HepG2 (cell line): ENCODE data around the gene SLC11A1. TPM values are rescaled to one million over a fixed set of nuclear protein-coding genes. Genes with fewer than 3 reads are reported as not detected.

ENCODE experiments used
- ATAC-seq: fragments of 200-7000 bp; cut with Tn5 transposase; 3 replicates; pipeline ENCODE4 v1.9.1; 2020; ENCODE audit warnings: mild to moderate bottlenecking, moderate library complexity
- BruUV-seq: library from RNA; stranded (reverse); fragments of 400-500 nt; replicated peaks from 2 replicates; lab custom pipeline; 2021; lab: Mats Ljungman, UMichigan
- CTCF ChIA-PET: fragments of 300-600 bp; formaldehyde crosslinking; extraction: SDS; loops from one replicate; lab custom pipeline; 2021; ENCODE audit warnings: low total read pairs, inconsistent platforms, low intra/inter-chr PET ratio; lab: Yijun Ruan, JAX
- POLR2A ChIA-PET: fragments of 350-600 bp; sonication (Branson Sonifier 250); formaldehyde crosslinking; loops from one replicate; lab custom pipeline; 2020; ENCODE audit warnings: antibody characterized with exemption, inconsistent platforms; lab: Yijun Ruan, JAX
- DNase-seq: peaks from one replicate; pipeline ENCODE4 v3.0.0-alpha.2; 2015; ENCODE audit warnings: low spot score
- FAIRE-seq: peaks from 3 replicates; lab custom pipeline; 2011; peaks lifted over from hg19 to GRCh38; lab: Jason Lieb, UNC
- H2AFZ ChIP-seq: one replicate; pipeline ENCODE4 v1.6.1; 2011; ENCODE audit warnings: low read length, inconsistent platforms
- H3K27ac ChIP-seq: fragments of 300-600 bp; 3 replicates; pipeline ENCODE4 v1.8.0; 2011; ENCODE audit warnings: mixed run types, mild to moderate bottlenecking, mixed read lengths, low read length, inconsistent platforms; ENCODE audit not compliant: insufficient read depth; ENCODE audit errors: extremely low read length
- H3K27me3 ChIP-seq, 2 experiments: fragments of 200-600 bp in 1 of 2; 2 replicates in 1 of 2; 3 replicates in 1 of 2; pipeline versions ENCODE4 v1.6.0 to v1.8.0; 2011; ENCODE audit warnings: low read length in 2 of 2, mild to moderate bottlenecking in 2 of 2, moderate library complexity in 2 of 2, inconsistent platforms in 1 of 2; ENCODE audit not compliant: insufficient read depth in 2 of 2, control insufficient read depth in 1 of 2
- H3K36me3 ChIP-seq, 2 experiments: fragments of 200-600 bp in 1 of 2; replicated peaks in 1 of 2; 2 replicates in 1 of 2; 3 replicates in 1 of 2; pipeline versions ENCODE4 v1.5.1 to v1.8.0; 2011; ENCODE audit warnings: low read length in 2 of 2, inconsistent platforms in 1 of 2; ENCODE audit not compliant: insufficient read depth in 2 of 2, control insufficient read depth in 1 of 2
- H3K4me1 ChIP-seq: 2 replicates; pipeline ENCODE4 v1.5.1; 2012; ENCODE audit warnings: low read length, inconsistent platforms; ENCODE audit not compliant: insufficient read depth
- H3K4me2 ChIP-seq: 2 replicates; pipeline ENCODE4 v1.6.0; 2011; ENCODE audit warnings: low read depth, low read length, inconsistent platforms
- H3K4me3 ChIP-seq, 3 experiments: fragments of 200-600 bp in 1 of 3; sonication (generic), shearing (Covaris generic) in 1 of 3; replicated peaks in 1 of 3; 2 replicates each; pipeline ENCODE4 v1.5.1; 2011 to 2016; ENCODE audit warnings: low read length in 3 of 3, inconsistent platforms in 2 of 3, low read depth in 2 of 3, mild to moderate bottlenecking in 2 of 3, control low read depth in 1 of 3, mixed read lengths in 1 of 3; ENCODE audit not compliant: insufficient read depth in 1 of 3
- H3K79me2 ChIP-seq: one replicate; pipeline ENCODE4 v1.6.1; 2011; ENCODE audit warnings: low read length, inconsistent platforms; ENCODE audit not compliant: insufficient read depth
- H3K9ac ChIP-seq: 2 replicates; pipeline ENCODE4 v1.6.0; 2011; ENCODE audit warnings: mild to moderate bottlenecking, low read depth, low read length, inconsistent platforms; ENCODE audit not compliant: insufficient read depth
- H3K9me3 ChIP-seq: 2 replicates; pipeline ENCODE4 v1.5.1; 2012; ENCODE audit warnings: mild to moderate bottlenecking, low read length
- H4K20me1 ChIP-seq: 2 replicates; pipeline ENCODE4 v1.6.0; 2011; ENCODE audit warnings: inconsistent platforms, mild to moderate bottlenecking, low read length, moderate library complexity; ENCODE audit not compliant: insufficient read depth
- CEBPG ChIP-seq: IDR thresholded peaks from 2 replicates; pipeline ENCODE4 v1.6.1; 2016
- HNRNPUL1 ChIP-seq: fragments of 200-400 bp; formaldehyde crosslinking; IDR thresholded peaks from 2 replicates; pipeline ENCODE4 v1.6.1; 2017; ENCODE audit warnings: low read depth, mild to moderate bottlenecking, low read length, moderate library complexity
- NR1H2 ChIP-seq: sonication (generic); formaldehyde crosslinking; IDR thresholded peaks from 2 replicates; pipeline ENCODE4 v1.8.1; 2022; ENCODE audit warnings: low read depth, missing genetic modification reagents, borderline replicate concordance
- SIN3A ChIP-seq: IDR thresholded peaks from 2 replicates; pipeline ENCODE4 v1.6.1; 2011; ENCODE audit warnings: low read depth, mild to moderate bottlenecking, control low read depth, low read length, borderline replicate concordance
- TEAD3 ChIP-seq: optimal IDR thresholded peaks from 2 replicates; pipeline ENCODE3; 2016; ENCODE audit warnings: borderline replicate concordance
- U2AF1 ChIP-seq: fragments of 200-400 bp; formaldehyde crosslinking; optimal IDR thresholded peaks from 2 replicates; pipeline ENCODE3; 2017; ENCODE audit warnings: mild to moderate bottlenecking, low read depth, low read length
- ZSCAN22 ChIP-seq: sonication (generic); formaldehyde crosslinking; IDR thresholded peaks from 2 replicates; pipeline ENCODE4 v1.4.0; 2020; ENCODE audit warnings: mild to moderate bottlenecking, missing genetic modification reagents
- WGBS: methylation state at CpG from one replicate; pipeline ENCODE4 v1.1.6; 2017; ENCODE audit warnings: low lambda C conversion rate; 5-methylcytosine and 5-hydroxymethylcytosine counted together
- in situ Hi-C: cut with HindIII; loops from 2 replicates; pipeline ENCODE4 v1.10.0; 2017; ENCODE audit warnings: low pct_unique_long_range_greater_than_20kb; ENCODE audit not compliant: extremely low pct_ligation_motif_present
- intact Hi-C: fragments of 100-400 bp; cut with micrococcal nuclease; formaldehyde crosslinking; loops from one replicate; pipeline ENCODE4 v1.10.0; 2022; ENCODE audit not compliant: unreplicated experiment
- polyA plus RNA-seq, 8 experiments: library from polyadenylated mRNA; depleted of rRNA in 3 of 8; stranded (reverse) in 7 of 8; unstranded in 1 of 8; fragments of >200 nt; fragmentation: Illumina TruSeq in 4 of 8; extraction: Trizol in 4 of 8; gene quantifications; 2 replicates each; pipeline versions ENCODE4 v1.2.1 to v1.2.3, GENCODE V29; 2011 to 2016; ENCODE audit warnings: low read depth in 4 of 8, missing spikeins in 1 of 8, mixed read lengths in 1 of 8; ENCODE audit not compliant: insufficient read depth in 1 of 8
- total RNA-seq, 5 experiments: library from RNA; depleted of rRNA; stranded (reverse); fragments of >200 nt; fragmentation: Illumina TruSeq; extraction: Trizol; gene quantifications; 2 replicates each; pipeline ENCODE4 v1.2.3, GENCODE V29; 2016; ENCODE audit warnings: low read depth in 1 of 5
- TF ChIP-seq, protein P1 (sequence below): sonication (generic); formaldehyde crosslinking; IDR thresholded peaks from 2 replicates; pipeline ENCODE4 v1.4.0; 2020; ENCODE audit warnings: missing genetic modification reagents
- TF ChIP-seq, protein P2 (sequence below): conservative IDR thresholded peaks from 2 replicates; pipeline ENCODE4 v1.6.1; 2018; ENCODE audit warnings: missing genetic modification reagents
- TF ChIP-seq, protein P3 (sequence below): sonication (generic); formaldehyde crosslinking; IDR thresholded peaks from 2 replicates; pipeline ENCODE4 v1.4.0; 2020; ENCODE audit warnings: low read depth, mild to moderate bottlenecking, missing genetic modification reagents

Gene SLC11A1
- total and polyA plus RNA-seq, 2 of the 13 experiments (the other 11 are each of a cell fraction or from before 2014, with no cell fraction given), result 0.33 to 2.3 TPM

DNA sequence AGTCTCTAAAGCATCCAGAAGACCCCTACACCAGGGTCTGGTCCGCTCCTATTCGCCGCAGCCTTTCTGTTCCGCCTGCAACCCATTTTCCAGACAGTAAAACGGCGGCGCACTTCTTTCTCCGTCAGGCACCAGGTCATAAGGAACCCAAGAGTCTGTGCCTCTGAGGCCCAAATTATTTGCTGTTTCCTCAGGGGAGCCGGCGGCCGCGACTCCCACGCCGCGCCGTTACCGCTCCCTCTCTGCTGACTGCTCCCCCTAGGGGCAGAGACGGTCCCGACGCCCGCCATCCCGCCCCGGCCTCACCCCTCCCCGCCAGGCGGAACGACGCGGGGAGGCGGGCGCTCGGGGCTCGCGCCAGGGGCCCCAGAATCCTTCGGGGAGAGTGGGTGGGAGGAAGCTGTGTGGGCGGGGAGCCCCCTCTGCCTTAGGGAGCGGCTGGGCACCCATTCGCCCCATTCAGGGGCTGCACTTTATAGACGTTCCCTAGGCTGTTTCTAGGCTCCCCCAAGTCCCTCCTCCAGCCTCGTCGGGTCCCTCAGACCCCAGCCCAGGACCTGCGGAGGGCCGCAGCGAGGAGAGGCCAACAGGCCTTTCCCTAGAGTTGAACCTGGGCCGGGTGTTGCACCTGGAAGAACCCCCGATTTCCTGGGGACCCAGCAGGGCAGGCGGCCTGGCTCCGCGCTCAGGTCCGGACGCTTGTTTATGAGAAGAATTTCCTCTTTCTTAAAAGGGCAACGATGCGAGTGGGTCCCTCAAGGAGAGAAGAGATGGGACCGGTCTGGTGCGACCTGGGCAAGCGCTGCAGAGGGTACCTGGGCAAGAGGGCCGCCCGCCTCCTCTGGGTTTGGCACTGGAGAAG is 14.0 kb downstream of the SLC11A1 start (continued):
- TF ChIP-seq, protein P1, sequence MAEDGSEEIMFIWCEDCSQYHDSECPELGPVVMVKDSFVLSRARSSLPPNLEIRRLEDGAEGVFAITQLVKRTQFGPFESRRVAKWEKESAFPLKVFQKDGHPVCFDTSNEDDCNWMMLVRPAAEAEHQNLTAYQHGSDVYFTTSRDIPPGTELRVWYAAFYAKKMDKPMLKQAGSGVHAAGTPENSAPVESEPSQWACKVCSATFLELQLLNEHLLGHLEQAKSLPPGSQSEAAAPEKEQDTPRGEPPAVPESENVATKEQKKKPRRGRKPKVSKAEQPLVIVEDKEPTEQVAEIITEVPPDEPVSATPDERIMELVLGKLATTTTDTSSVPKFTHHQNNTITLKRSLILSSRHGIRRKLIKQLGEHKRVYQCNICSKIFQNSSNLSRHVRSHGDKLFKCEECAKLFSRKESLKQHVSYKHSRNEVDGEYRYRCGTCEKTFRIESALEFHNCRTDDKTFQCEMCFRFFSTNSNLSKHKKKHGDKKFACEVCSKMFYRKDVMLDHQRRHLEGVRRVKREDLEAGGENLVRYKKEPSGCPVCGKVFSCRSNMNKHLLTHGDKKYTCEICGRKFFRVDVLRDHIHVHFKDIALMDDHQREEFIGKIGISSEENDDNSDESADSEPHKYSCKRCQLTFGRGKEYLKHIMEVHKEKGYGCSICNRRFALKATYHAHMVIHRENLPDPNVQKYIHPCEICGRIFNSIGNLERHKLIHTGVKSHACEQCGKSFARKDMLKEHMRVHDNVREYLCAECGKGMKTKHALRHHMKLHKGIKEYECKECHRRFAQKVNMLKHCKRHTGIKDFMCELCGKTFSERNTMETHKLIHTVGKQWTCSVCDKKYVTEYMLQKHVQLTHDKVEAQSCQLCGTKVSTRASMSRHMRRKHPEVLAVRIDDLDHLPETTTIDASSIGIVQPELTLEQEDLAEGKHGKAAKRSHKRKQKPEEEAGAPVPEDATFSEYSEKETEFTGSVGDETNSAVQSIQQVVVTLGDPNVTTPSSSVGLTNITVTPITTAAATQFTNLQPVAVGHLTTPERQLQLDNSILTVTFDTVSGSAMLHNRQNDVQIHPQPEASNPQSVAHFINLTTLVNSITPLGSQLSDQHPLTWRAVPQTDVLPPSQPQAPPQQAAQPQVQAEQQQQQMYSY (CRISPR knock-in tag), result peak; percentile 66; the same call in 1 of the 2 replicates
- TF ChIP-seq U2AF1 (no peak), SIN3A (peak; percentile 64; the same call in 1 of the 2 replicates)

DNA sequence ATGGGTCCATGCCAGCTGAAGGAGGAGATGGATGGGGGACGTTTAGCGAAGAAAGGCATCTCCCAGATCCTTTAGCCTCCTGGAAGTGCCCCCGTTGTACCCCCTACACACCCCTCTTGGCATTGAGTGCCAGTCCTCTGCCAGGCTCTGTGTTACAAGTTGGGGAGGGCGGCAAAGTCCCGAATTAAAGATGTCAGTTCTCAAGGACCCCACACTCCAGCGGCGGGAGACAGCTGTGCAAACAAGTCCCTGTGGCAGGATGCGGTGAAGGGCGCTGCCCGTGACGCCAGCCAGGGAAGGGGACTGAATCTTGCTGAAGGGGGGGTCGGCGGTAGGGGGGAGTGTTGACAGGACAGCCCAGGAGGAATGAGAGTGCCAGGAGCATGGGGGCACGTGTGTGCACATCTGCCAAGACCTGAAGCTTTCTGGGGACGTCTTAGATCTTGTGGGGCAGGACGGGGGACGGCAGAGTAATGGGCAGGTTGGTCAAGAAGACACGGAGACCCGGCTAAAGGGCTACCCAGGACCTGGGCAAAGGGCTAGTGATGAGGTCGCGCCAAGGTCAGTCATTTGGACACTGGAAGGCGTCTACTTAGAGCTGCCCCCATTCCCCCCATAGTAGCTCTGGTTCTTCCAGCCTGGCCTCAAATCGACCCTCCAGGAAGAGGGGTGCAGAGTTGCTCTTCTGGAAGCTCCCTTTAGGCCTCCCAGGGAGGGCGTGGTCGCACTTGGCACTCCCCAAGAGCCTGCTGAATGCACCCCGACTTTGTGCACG is 14.8 kb downstream of the SLC11A1 start:
- Histone ChIP-seq H3K4me2 (peak overlapping the region; percentile 98), H3K4me1 (peaks cover 50% of the 10 kb centered on the region), H3K4me3 (peak overlapping the region; percentile 71 to 97 (median 85)), H4K20me1 (no peaks in the 10 kb centered on the region), H3K27ac (peak overlapping the region; percentile 99), H3K9ac (peak overlapping the region; percentile 97), H3K9me3 (no peaks in the 10 kb centered on the region), H3K27me3 (no peaks in the 10 kb centered on the region; a peak in 1 of 5 replicates), H3K36me3 (peaks cover 6 to 9% of the 10 kb centered on the region in 2 experiments; a peak in 4 of 5 replicates), H3K79me2 (peaks cover 34% of the 10 kb centered on the region), H2AFZ (no peak overlapping the region)
- in situ Hi-C loops, result loop anchor here (5.0 kb wide), 1 partner anchor 105 kb away; the partner anchor contains the start of gene TMBIM1
- BruUV-seq, result no TSS peak
- intact Hi-C loops, result loop anchor here (1.0 to 10.0 kb wide), 7 partner anchors 41 to 212 kb away; partner anchors contain the start of genes CATIP, CNOT9, TMBIM1 and USP37
- FAIRE-seq (no peak), DNase-seq (peak; percentile 62), ATAC-seq (no peak)
- WGBS, result 2% methylated on average over 23 of the region's 27 CpGs
- ChIA-PET CTCF (interaction anchor here (0.8 to 2.8 kb wide), 4 partner anchors 96 to 125 kb away, joined by 3 to 36 read pairs (median 8); partner anchors contain the start of gene TMBIM1), POLR2A (interaction anchor here (0.7 to 2.9 kb wide), 14 partner anchors 9 to 126 kb away, joined by 3 to 37 read pairs (median 5); partner anchors contain the start of genes AAMP, CATIP, PNKD and TMBIM1)
- TF ChIP-seq ZSCAN22, result no peak
- TF ChIP-seq, protein P2, sequence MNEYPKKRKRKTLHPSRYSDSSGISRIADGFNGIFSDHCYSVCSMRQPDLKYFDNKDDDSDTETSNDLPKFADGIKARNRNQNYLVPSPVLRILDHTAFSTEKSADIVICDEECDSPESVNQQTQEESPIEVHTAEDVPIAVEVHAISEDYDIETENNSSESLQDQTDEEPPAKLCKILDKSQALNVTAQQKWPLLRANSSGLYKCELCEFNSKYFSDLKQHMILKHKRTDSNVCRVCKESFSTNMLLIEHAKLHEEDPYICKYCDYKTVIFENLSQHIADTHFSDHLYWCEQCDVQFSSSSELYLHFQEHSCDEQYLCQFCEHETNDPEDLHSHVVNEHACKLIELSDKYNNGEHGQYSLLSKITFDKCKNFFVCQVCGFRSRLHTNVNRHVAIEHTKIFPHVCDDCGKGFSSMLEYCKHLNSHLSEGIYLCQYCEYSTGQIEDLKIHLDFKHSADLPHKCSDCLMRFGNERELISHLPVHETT (CRISPR knock-in tag), result peak; percentile 25; the same call in 1 of the 2 replicates
- 0 out of 2 replicates have a peak, but pooled peaks have one; percentile 3 for TF ChIP-seq NR1H2 (CRISPR knock-in tag)
- TF ChIP-seq TEAD3 (CRISPR knock-in tag), result peak; percentile 50
- TF ChIP-seq HNRNPUL1, result no peak
- TF ChIP-seq, protein P3, sequence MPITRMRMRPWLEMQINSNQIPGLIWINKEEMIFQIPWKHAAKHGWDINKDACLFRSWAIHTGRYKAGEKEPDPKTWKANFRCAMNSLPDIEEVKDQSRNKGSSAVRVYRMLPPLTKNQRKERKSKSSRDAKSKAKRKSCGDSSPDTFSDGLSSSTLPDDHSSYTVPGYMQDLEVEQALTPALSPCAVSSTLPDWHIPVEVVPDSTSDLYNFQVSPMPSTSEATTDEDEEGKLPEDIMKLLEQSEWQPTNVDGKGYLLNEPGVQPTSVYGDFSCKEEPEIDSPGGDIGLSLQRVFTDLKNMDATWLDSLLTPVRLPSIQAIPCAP (CRISPR knock-in tag), result 0 out of 2 replicates have a peak, but pooled peaks have one; percentile 34
- no peak for TF ChIP-seq CEBPG
